ENCODE results near the gene LY6G6D. TPM values are rescaled to one million over a fixed set of nuclear protein-coding genes. Genes with fewer than 3 reads are reported as not detected.

The LY6G6D gene
- total and polyA plus RNA-seq, 2 donors (not counting 1 experiment from before 2014, with no cell fraction given) = not detected

DNA sequence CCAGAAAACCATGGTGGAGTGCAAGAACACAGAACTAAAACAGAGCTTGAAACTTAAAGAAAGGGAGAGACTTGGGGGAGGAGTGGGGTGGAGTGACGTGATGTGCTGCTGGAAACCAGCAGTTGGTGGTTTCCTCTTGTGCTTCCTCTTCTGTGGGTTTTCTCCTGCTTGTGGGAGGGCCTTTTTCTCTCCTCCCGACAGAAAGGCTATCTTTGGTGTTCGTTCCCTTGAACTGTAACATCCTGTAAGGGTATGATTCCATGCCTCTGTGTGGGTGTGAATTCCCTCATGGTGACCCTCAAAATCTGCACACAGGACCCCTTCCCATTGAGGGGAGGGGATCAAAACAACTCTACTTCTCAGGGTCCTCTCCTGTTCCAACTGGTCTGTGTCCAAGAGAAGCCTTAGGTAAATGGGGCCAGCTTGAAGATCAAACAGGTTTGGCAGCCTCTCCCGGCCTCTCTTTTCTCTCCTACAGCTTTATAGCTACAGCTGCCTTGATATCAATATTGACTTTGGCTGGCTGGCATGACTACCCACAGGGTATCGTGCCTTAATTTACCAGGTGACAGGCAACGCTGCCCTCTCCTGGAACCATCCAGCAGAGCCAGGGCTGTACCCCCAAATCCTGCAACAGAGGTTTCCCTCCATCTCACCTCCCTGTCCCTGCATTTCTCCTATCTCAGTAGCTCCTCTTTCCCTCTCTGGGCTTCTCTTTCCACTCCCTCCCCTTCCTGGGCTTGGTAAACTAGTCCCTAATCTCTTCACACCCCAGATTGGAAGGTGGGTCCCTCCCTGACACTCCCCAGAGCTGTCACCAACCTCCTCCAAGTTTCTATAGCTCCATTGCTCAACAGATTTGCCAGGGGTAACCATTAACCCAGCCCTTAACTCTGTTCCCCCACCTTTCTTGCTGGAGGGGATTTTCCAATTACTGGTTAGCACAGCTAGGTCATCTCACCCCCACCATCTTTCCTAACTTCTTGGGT is 23.1 kb downstream of the LY6G6D start:
- 5% methylated on average over 4 of the region's 6 CpGs for WGBS (ENCODE audit: insufficient coverage)
- POLR2A ChIA-PET = interaction anchor here (0.6 to 3.1 kb wide), 17 partner anchors 8 to 157 kb away, joined by 3 to 20 read pairs (median 5); partner anchors contain the start of genes ABHD16A, DDAH2, HSPA1A and HSPA1B
- H2AFZ ChIP-seq (ENCODE audit: insufficient read depth, low read depth, low read length, poor library complexity, severe bottlenecking) = peak overlapping the region; percentile 42
- peaks cover 7% of the 10 kb centered on the region for H4K20me1 ChIP-seq (ENCODE audit: control insufficient read depth, insufficient read depth, low read length, poor library complexity, severe bottlenecking)
- H3K9me3 ChIP-seq (ENCODE audit: control extremely low read depth in 1 of 3, control insufficient read depth in 2 of 3, insufficient read depth in 1 of 3, low read length in 2 of 3) = no peaks in the 10 kb centered on the region
- H3K4me3 Mint-ChIP-seq = peak overlapping the region; percentile 100
- H3K9me3 Mint-ChIP-seq (ENCODE audit: insufficient read depth) = no peaks in the 10 kb centered on the region
- DNase-seq (peak; percentile 90), ATAC-seq (ENCODE audit: low read depth) (peak; percentile 25)
- H3K4me2 ChIP-seq (replicated peaks; ENCODE audit: low read depth, low read length, poor library complexity, severe bottlenecking) = peak overlapping the region; percentile 82
- H3K4me1 ChIP-seq (ENCODE audit: control insufficient read depth in 2 of 2, insufficient read depth in 2 of 2, low read length in 2 of 2) = peaks cover 53 to 57% of the 10 kb centered on the region in 2 donors
- CTCF ChIA-PET = interaction anchor here (0.6 to 7.8 kb wide), 18 partner anchors 9 to 149 kb away, joined by 3 to 90 read pairs (median 4); partner anchors contain the start of genes ABHD16A, DDAH2, LSM2 and LY6G5C
- peak overlapping the region; percentile 91 for H3K9ac ChIP-seq (ENCODE audit: low read length)
- H3K27me3 Mint-ChIP-seq = no peaks in the 10 kb centered on the region
- TF ChIP-seq, protein P1, sequence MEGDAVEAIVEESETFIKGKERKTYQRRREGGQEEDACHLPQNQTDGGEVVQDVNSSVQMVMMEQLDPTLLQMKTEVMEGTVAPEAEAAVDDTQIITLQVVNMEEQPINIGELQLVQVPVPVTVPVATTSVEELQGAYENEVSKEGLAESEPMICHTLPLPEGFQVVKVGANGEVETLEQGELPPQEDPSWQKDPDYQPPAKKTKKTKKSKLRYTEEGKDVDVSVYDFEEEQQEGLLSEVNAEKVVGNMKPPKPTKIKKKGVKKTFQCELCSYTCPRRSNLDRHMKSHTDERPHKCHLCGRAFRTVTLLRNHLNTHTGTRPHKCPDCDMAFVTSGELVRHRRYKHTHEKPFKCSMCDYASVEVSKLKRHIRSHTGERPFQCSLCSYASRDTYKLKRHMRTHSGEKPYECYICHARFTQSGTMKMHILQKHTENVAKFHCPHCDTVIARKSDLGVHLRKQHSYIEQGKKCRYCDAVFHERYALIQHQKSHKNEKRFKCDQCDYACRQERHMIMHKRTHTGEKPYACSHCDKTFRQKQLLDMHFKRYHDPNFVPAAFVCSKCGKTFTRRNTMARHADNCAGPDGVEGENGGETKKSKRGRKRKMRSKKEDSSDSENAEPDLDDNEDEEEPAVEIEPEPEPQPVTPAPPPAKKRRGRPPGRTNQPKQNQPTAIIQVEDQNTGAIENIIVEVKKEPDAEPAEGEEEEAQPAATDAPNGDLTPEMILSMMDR (IDR thresholded peaks at IDR 0.05) = peak; percentile 11
- no peak for TF ChIP-seq EZH2 (IDR thresholded peaks at IDR 0.05; ENCODE audit: borderline replicate concordance, insufficient read depth, low read depth, low read length, poor library complexity, severe bottlenecking)
- peaks cover 57% of the 10 kb centered on the region for H3K79me2 ChIP-seq (ENCODE audit: control insufficient read depth, insufficient read depth, low read length)
- H3K27me3 ChIP-seq (replicated peaks in 1 of 4; ENCODE audit: control extremely low read depth in 1 of 4, control insufficient read depth in 3 of 4, insufficient read depth in 4 of 4, low read length in 3 of 4) = no peaks in the 10 kb centered on the region
- H3K27ac ChIP-seq (ENCODE audit: low read length in 2 of 2) = peak overlapping the region; percentile 81 to 96
- intact Hi-C loops (cut with micrococcal nuclease) = loop anchor here (1.0 to 10.0 kb wide), 11 partner anchors 8 to 457 kb away; partner anchors contain the start of genes ABHD16A, CSNK2B, DDX39B and DXO
- H3K27ac Mint-ChIP-seq = peak overlapping the region; percentile 91
- H3K4me3 ChIP-seq (ENCODE audit: control extremely low read depth in 1 of 5, extremely low read depth in 1 of 5, insufficient read depth in 1 of 5, low read depth in 2 of 5, low read length in 4 of 5) = peak overlapping the region; percentile 0 to 87 (median 44)
- peaks cover 75% of the 10 kb centered on the region for H3K4me1 Mint-ChIP-seq
- peaks cover 6 to 12% of the 10 kb centered on the region in 2 experiments for H3K36me3 ChIP-seq (replicated peaks in 1 of 2; ENCODE audit: control extremely low read depth in 1 of 2, control insufficient read depth in 1 of 2, extremely low read depth in 1 of 2, insufficient read depth in 2 of 2, low read length in 1 of 2)
